NB4 (cell line): ENCODE results near the gene MYADM.

ENCODE experiments used
- DNase-seq: peaks from one replicate; pipeline ENCODE4 v3.0.0; 2010; ENCODE audit warnings: low read depth
- H3K4me3 ChIP-seq: one replicate; pipeline ENCODE4 v1.5.1; 2011; ENCODE audit warnings: mild to moderate bottlenecking, low read depth, low read length, moderate library complexity
- MYC ChIP-seq: IDR thresholded peaks from 2 replicates; pipeline ENCODE4 v1.6.1; 2011; ENCODE audit warnings: low read depth, low read length
- POLR2A ChIP-seq: IDR thresholded peaks from 2 replicates; pipeline ENCODE4 v1.6.1; 2011; ENCODE audit warnings: mild to moderate bottlenecking; ENCODE audit not compliant: insufficient read length; ENCODE audit errors: extremely low read depth
- TF ChIP-seq, protein P1 (sequence below): IDR thresholded peaks from one replicate; pipeline ENCODE4 v1.5.1; 2012; ENCODE audit warnings: low read depth, low read length
- TF ChIP-seq, protein P2 (sequence below): IDR thresholded peaks from 2 replicates; pipeline ENCODE4 v1.6.1; 2011; ENCODE audit warnings: low read depth, low read length

The MYADM gene

DNA sequence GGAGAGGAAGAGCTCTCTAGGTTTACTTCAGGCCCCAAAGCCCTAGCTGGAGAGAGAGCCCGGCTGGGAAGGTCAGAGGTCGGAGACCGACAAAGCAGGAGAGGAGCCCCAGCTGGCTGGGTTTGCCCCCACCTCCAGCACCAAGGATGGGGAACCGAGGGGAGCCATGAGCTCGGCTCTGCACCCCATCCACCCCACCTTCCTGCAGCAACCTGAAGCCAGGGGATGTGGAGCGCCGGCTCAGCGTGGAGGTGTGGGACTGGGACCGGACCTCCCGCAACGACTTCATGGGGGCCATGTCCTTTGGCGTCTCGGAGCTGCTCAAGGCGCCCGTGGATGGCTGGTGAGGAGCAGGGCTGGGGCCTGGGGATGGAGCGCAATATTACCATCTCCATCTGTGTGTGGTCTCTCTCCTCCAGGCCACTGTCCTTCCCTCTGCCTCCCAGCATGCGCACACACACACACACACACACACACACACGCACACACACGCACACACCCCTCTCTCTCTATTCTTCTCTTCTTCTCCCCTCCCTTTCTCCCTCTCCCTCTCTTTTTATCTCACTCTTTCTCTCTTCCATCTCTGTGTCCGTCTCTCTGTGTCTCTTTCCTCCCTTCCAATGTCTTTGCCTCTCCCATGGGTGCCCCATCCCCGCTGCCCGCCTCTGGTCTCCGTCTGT is 24.8 kb downstream of the MYADM start:
- TF ChIP-seq, protein P1, sequence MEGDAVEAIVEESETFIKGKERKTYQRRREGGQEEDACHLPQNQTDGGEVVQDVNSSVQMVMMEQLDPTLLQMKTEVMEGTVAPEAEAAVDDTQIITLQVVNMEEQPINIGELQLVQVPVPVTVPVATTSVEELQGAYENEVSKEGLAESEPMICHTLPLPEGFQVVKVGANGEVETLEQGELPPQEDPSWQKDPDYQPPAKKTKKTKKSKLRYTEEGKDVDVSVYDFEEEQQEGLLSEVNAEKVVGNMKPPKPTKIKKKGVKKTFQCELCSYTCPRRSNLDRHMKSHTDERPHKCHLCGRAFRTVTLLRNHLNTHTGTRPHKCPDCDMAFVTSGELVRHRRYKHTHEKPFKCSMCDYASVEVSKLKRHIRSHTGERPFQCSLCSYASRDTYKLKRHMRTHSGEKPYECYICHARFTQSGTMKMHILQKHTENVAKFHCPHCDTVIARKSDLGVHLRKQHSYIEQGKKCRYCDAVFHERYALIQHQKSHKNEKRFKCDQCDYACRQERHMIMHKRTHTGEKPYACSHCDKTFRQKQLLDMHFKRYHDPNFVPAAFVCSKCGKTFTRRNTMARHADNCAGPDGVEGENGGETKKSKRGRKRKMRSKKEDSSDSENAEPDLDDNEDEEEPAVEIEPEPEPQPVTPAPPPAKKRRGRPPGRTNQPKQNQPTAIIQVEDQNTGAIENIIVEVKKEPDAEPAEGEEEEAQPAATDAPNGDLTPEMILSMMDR = no peak
- TF ChIP-seq POLR2A (no peak), MYC (no peak)
- TF ChIP-seq, protein P2, sequence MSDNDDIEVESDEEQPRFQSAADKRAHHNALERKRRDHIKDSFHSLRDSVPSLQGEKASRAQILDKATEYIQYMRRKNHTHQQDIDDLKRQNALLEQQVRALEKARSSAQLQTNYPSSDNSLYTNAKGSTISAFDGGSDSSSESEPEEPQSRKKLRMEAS = no peak
- no peak overlapping the region for H3K4me3 ChIP-seq
- DNase-seq = no peak

DNA sequence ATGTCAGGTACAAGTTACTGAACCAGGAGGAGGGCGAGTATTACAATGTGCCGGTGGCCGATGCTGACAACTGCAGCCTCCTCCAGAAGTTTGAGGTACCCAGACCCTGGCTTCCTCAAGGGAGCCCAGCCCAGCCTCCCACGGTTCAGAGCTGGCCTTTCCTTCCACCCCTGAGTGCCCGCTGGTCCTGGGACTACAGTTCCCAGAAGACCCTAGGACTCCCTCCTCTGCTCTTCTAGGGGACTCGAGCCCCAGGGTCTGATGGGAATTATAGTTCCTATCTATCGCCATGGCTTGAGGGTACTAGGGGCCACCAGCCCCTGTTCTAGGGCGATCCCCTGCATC is 25.3 kb downstream of the MYADM start:
- H3K4me3 ChIP-seq = no peak overlapping the region
- DNase-seq = peak; percentile 44
- no peak for TF ChIP-seq POLR2A
- TF ChIP-seq, protein P2 = no peak
- TF ChIP-seq MYC = no peak

DNA sequence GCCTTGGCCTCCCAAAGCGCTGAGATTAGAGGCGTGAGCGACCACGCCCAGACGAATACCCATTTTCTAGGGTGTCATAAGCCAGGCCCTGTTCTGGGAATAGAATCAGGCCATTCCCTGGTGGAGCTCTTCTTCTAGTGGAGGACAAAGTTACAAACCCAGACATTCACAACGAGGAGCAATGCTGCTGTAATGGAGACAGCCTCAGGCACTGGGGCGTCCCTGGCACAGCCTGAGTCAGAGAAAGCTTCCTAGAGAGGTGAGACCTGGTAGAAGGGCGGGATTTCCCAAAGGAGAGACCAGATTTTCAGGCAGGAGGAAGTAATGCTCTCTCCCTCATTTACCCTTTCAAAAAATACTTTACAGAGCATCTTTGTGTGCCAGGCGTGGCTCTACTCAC is 27.0 kb downstream of the MYADM start:
- DNase-seq = no peak
- TF ChIP-seq, protein P1 = no peak
- TF ChIP-seq POLR2A (no peak), MYC (no peak)
- TF ChIP-seq, protein P2 = no peak
- no peak overlapping the region for H3K4me3 ChIP-seq

DNA sequence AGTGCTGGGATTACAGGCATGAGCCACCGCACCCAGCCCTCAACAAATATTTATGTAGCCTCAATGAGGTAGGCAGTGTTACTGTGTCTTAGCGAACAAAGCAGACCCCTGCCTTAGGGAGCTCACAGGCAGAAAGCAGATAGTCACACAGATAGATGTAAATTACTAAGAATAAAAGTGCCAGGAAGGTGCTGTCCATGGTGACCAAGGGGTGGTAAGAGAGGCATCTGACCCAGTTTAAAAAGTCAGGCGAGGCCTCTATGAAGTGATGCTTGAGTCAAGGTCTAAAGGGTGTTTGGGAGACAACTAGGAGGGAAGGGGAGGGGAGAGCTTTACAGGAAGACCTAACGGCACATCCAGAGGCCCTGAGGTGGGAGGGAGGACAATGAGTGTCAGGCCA is 29.0 kb downstream of the MYADM start:
- H3K4me3 ChIP-seq = no peak overlapping the region
- TF ChIP-seq MYC (no peak), POLR2A (no peak)
- TF ChIP-seq, protein P2 = no peak
- TF ChIP-seq, protein P1 = no peak
- no peak for DNase-seq

DNA sequence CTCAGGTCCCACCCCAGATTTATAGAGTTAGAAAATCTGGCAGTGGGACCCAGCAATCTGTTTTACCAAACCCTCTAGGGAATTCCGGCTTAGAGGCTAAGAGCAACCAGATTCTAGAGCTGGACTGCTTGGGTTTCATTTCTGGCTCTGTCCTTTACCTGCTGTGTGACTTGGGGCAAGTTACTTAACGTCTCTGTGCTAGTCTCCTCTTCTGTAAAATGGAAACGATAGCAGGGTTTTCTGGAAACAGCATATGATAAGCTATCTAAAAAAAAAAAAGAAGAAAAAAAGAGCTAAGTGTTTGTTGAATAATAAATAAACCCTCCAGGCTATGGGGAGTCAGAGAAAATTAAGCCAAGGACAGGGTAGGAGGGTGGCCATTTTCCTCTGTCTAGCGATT is 29.8 kb downstream of the MYADM start:
- H3K4me3 ChIP-seq = no peak overlapping the region
- DNase-seq = no peak
- no peak for TF ChIP-seq POLR2A
- TF ChIP-seq, protein P1 = no peak
- TF ChIP-seq, protein P2 = no peak
- no peak for TF ChIP-seq MYC

DNA sequence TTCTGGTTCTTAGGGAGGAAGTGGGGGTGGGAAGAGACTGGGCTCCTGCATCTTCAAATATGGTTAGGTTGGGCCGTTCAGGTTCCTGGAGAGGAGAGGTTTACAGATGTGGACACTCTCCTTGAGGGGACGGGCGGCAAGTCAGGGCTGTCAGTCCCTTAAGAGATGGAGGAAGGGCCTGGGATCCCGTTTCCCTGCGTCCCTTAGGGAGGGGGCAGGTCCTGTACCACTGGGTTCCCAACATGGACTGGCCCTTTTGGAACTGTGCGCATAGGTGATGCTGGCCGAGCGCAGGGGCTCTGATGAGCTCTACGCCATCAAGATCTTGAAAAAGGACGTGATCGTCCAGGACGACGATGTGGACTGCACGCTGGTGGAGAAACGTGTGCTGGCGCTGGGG is 30.5 kb downstream of the MYADM start:
- DNase-seq = no peak
- TF ChIP-seq POLR2A (no peak), MYC (no peak)
- TF ChIP-seq, protein P1 = no peak
- TF ChIP-seq, protein P2 = no peak
- H3K4me3 ChIP-seq = no peak overlapping the region
